HG02642 (cell line): Measurements from ENCODE around the gene DOK4.
"Not testable (repeated sequence)": the region's sequence is repeated elsewhere in the genome, so short reads cannot be mapped to it uniquely, and the experiment has no call there.

Experiments
- ATAC-seq: cut with Tn5 transposase; IDR thresholded peaks from one replicate; pipeline ENCODE4 v1.9.1; 2021; ENCODE audit warnings: mild to moderate bottlenecking; ENCODE audit not compliant: unreplicated experiment, poor library complexity

DOK4 gene

GRCh38 chr16:57504001-57504400, 17.7 kb upstream of the DOK4 start:
- ATAC-seq: no peak

- no peak for ATAC-seq
Measured at GRCh38 chr16:57503366-57503765, 17.1 kb upstream of the DOK4 start.

GRCh38 chr16:57502048-57502775, 15.9 kb upstream of the DOK4 start:
- no peak for ATAC-seq

- no peak for ATAC-seq
Measured at GRCh38 chr16:57501492-57501891, 15.2 kb upstream of the DOK4 start.

- no peak for ATAC-seq
Measured at GRCh38 chr16:57500578-57501111, 14.4 kb upstream of the DOK4 start.

GRCh38 chr16:57499941-57500340, 13.6 kb upstream of the DOK4 start:
- not testable (repeated sequence) for ATAC-seq

GRCh38 chr16:57498031-57498430, 11.7 kb upstream of the DOK4 start:
- ATAC-seq: no peak

GRCh38 chr16:57497121-57497520, 10.8 kb upstream of the DOK4 start:
- no peak for ATAC-seq

GRCh38 chr16:57493767-57494166, 7.5 kb upstream of the DOK4 start:
- no peak for ATAC-seq

GRCh38 chr16:57489229-57489628, 2.9 kb upstream of the DOK4 start:
- ATAC-seq: no peak

GRCh38 chr16:57486858-57487834, 853 bp upstream of the DOK4 start:
- ATAC-seq: no peak

GRCh38 chr16:57485091-57485915, 990 bp downstream of the DOK4 start:
- ATAC-seq: no peak

GRCh38 chr16:57484515-57485005, 1.7 kb downstream of the DOK4 start:
- ATAC-seq: no peak

GRCh38 chr16:57483725-57484514, 2.4 kb downstream of the DOK4 start:
- no peak for ATAC-seq

GRCh38 chr16:57482845-57483545, 3.3 kb downstream of the DOK4 start:
- ATAC-seq: no peak

GRCh38 chr16:57481421-57481820, 4.9 kb downstream of the DOK4 start:
- no peak for ATAC-seq

GRCh38 chr16:57480754-57481230, 5.5 kb downstream of the DOK4 start:
- no peak for ATAC-seq

GRCh38 chr16:57479976-57480753, 6.1 kb downstream of the DOK4 start:
- no peak for ATAC-seq
